Stimulated activated CD4-positive, alpha-beta T cell treated with anti-CD3 and anti-CD28 coated beads, Interleukin-4, amount 100 ng/mL, for 48 hours (primary cell): ENCODE data around the gene ZNF428.

Experiments used
- DNase-seq, 2 donors: peaks; one replicate each; pipeline ENCODE4 v3.0.0-alpha.2; 2020; ENCODE audit warnings: low read depth in 2 of 2

The ZNF428 gene

GRCh38 chr19:43562226-43562697, 57.2 kb downstream of the ZNF428 start:
- DNase-seq: no peak

GRCh38 chr19:43561139-43561970, 58.1 kb downstream of the ZNF428 start:
- DNase-seq: no peak

DNA sequence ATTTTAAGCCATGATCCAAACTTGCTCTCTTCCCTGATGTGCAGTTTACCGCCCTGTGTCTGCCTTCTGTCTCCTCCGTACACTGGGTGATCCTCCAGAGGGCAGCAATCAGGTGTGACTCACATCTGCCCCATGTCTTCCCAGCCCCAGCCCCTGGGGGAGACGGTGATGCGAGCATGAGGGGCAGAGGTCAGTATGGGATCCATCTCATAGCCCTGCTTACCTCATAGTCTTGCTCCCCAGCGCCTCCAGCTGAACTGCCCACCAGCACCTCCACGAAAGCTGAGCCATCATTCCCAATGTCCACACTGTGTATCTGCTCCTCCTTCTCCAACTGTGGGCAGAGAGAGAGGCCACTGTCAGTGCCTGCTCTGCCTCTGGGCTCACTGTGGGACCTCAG, 58.7 kb downstream of the ZNF428 start:
- DNase-seq: no peak
